HEK293T (cell line): ENCODE results near the gene ARL6.

Source experiments
- ARNT ChIP-seq: fragments of 450-650 bp; IDR thresholded peaks from 2 replicates; pipeline ENCODE4 v1.6.1; 2017; ENCODE audit warnings: mild to moderate bottlenecking
- PKNOX1 ChIP-seq: fragments of 450-650 bp; IDR thresholded peaks from 2 replicates; pipeline ENCODE4 v1.6.1; 2016
- SP1 ChIP-seq: fragments of 450-650 bp; IDR thresholded peaks from 2 replicates; pipeline ENCODE4 v1.6.1; 2017
- SUZ12 ChIP-seq: fragments of 450-650 bp; IDR thresholded peaks from 2 replicates; pipeline ENCODE4 v1.6.1; 2016; ENCODE audit warnings: mild to moderate bottlenecking

GRCh38 chr3:97816811-97817210, 52.3 kb downstream of the ARL6 start:
- no peak for TF ChIP-seq SP1
- TF ChIP-seq SUZ12, result no peak
- no peak for TF ChIP-seq PKNOX1
- no peak for TF ChIP-seq ARNT
